Progenitor cell of endocrine pancreas (in vitro differentiated cells): ENCODE data around the gene ZNF419. TPM values are rescaled to one million over a fixed set of nuclear protein-coding genes. Genes with fewer than 3 reads are reported as not detected.

Source experiments
- DNase-seq: peaks from one replicate; pipeline ENCODE4 v3.0.0; 2021; ENCODE audit warnings: low spot score; ENCODE audit not compliant: unreplicated experiment
- H3K27ac Mint-ChIP-seq: 2 replicates; pipeline ENCODE4 v1.8.0; 2021; ENCODE audit warnings: mild to moderate bottlenecking, moderate library complexity, mixed read lengths
- H3K27me3 Mint-ChIP-seq: 2 replicates; pipeline ENCODE4 v1.8.0; 2021; ENCODE audit warnings: mixed read lengths
- H3K36me3 Mint-ChIP-seq: 2 replicates; pipeline ENCODE4 v1.8.0; 2022; ENCODE audit warnings: mixed read lengths; ENCODE audit not compliant: insufficient read depth
- H3K4me1 Mint-ChIP-seq: 2 replicates; pipeline ENCODE4 v1.8.0; 2021; ENCODE audit warnings: low read depth, mixed read lengths
- H3K4me3 Mint-ChIP-seq: 2 replicates; pipeline ENCODE4 v1.8.0; 2021; ENCODE audit warnings: low read depth, mild to moderate bottlenecking, moderate library complexity, mixed read lengths
- H3K9me3 Mint-ChIP-seq: 2 replicates; pipeline ENCODE4 v1.8.0; 2021; ENCODE audit warnings: low read depth, mixed read lengths
- CTCF ChIP-seq: fragments of 200-600 bp; sonication (generic); IDR thresholded peaks from one replicate; pipeline ENCODE4 v1.5.0; 2021; ENCODE audit warnings: antibody characterized with exemption, mild to moderate bottlenecking; ENCODE audit not compliant: unreplicated experiment
- total RNA-seq: library from RNA; stranded (reverse); gene quantifications from 2 replicates; pipeline ENCODE4 v1.2.1, GENCODE V29; 2021

ZNF419 gene
- total RNA-seq, 1 donor from 2014 or later: 23.4 TPM

- H3K27me3 Mint-ChIP-seq: no peaks in the 10 kb centered on the region
- peaks cover 40% of the 10 kb centered on the region for H3K36me3 Mint-ChIP-seq
- H3K4me1 Mint-ChIP-seq: peaks cover 14% of the 10 kb centered on the region
- H3K9me3 Mint-ChIP-seq: peaks cover 43% of the 10 kb centered on the region
- peak within 1 kb of the TSS; percentile 99 for H3K27ac Mint-ChIP-seq
- peak; percentile 80 for DNase-seq
- no peak for TF ChIP-seq CTCF
- H3K4me3 Mint-ChIP-seq: peak within 1 kb of the TSS; percentile 100
Measured at GRCh38 chr19:57527136-57527881, 39.8 kb downstream of the ZNF419 start, which contains the start of gene ZNF549. TSS of gene ZNF549 (plus strand) at chr19:57527356. CDS start at chr19:57527574, 218 bp downstream.

DNA sequence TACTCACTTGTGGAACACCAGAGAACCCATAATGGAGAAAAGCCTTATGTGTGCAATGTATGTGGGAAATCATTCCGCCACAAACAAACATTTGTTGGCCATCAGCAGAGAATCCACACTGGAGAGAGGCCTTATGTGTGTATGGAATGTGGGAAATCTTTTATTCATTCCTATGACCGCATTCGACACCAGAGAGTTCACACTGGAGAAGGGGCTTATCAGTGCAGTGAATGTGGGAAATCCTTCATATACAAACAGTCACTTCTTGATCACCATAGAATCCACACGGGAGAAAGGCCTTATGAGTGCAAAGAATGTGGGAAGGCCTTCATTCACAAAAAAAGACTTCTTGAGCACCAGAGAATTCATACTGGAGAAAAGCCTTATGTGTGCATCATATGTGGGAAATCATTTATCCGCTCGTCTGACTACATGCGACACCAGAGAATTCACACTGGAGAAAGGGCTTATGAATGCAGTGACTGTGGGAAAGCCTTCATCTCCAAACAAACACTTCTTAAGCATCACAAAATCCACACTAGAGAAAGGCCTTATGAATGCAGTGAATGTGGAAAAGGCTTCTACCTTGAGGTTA lies 50.5 kb downstream of the ZNF419 start:
- no peak for DNase-seq
- Mint-ChIP-seq H3K27me3 (no peaks in the 10 kb centered on the region), H3K27ac (no peak overlapping the region)

More for the DNA sequence above, 50.5 kb downstream of the ZNF419 start:
- no peak for TF ChIP-seq CTCF
- H3K4me3 Mint-ChIP-seq: no peak overlapping the region
- no peaks in the 10 kb centered on the region for H3K4me1 Mint-ChIP-seq
- H3K9me3 Mint-ChIP-seq: peaks cover 87% of the 10 kb centered on the region
- peaks cover 99% of the 10 kb centered on the region for H3K36me3 Mint-ChIP-seq

Other genes starting within 250 kb of the ZNF419 start
- 15.6 and 16.3 TPM in 2 replicates for gene ZNF805, start 247.1 kb upstream of the ZNF419 start, total RNA-seq
- 58.3 and 61.3 TPM in 2 replicates for gene ZNF460, start 207.3 kb upstream of the ZNF419 start, total RNA-seq
- gene ZNF543, start 167.3 kb upstream of the ZNF419 start, total RNA-seq: 10.1 and 10.5 TPM in 2 replicates
- gene ZNF304, start 136.5 kb upstream of the ZNF419 start, total RNA-seq: 11.8 TPM in 2 replicates
- 12.9 and 13.9 TPM in 2 replicates for gene TRAPPC2B, start 124.2 kb upstream of the ZNF419 start, total RNA-seq
- gene ZNF547, start 124.2 kb upstream of the ZNF419 start, total RNA-seq: 5.7 and 6.1 TPM in 2 replicates
- gene ZNF548, start 97.9 kb upstream of the ZNF419 start, total RNA-seq: 30.7 and 31.9 TPM in 2 replicates
- gene ZNF17, start 76.6 kb upstream of the ZNF419 start, total RNA-seq: 14.7 and 17.7 TPM in 2 replicates
- 25.1 and 32.7 TPM in 2 replicates for gene ZNF749, start 52.4 kb upstream of the ZNF419 start, total RNA-seq
- gene VN1R1, start 30.6 kb upstream of the ZNF419 start, total RNA-seq: 0.64 and 0.84 TPM in 2 replicates
- gene ZNF772, start 10.2 kb upstream of the ZNF419 start, total RNA-seq: 7.3 and 10.1 TPM in 2 replicates
- 8.4 and 8.7 TPM in 2 replicates for gene ZNF773, start 12.2 kb downstream of the ZNF419 start, total RNA-seq
- gene ZNF549, start 39.6 kb downstream of the ZNF419 start, total RNA-seq: 11.5 and 11.6 TPM in 2 replicates
- gene ZNF550, start 72.1 kb downstream of the ZNF419 start, total RNA-seq: 15.7 and 15.9 TPM in 2 replicates
- gene ZNF416, start 91.2 kb downstream of the ZNF419 start, total RNA-seq: 7.2 and 8.6 TPM in 2 replicates
- 12.9 and 13.7 TPM in 2 replicates for gene ZIK1, start 96.4 kb downstream of the ZNF419 start, total RNA-seq
- gene ZNF530, start 112.1 kb downstream of the ZNF419 start, total RNA-seq: 4.4 and 4.9 TPM in 2 replicates
- gene ZNF134, start 126.5 kb downstream of the ZNF419 start, total RNA-seq: 24.9 and 26.8 TPM in 2 replicates
- 25.1 and 26.0 TPM in 2 replicates for gene ZNF211, start 145.4 kb downstream of the ZNF419 start, total RNA-seq
- gene ZSCAN4, start 181.2 kb downstream of the ZNF419 start, total RNA-seq: not detected in 2 replicates
- gene ZNF551, start 194.2 kb downstream of the ZNF419 start, total RNA-seq: 10.9 and 13.6 TPM in 2 replicates
- gene ZNF154, start 221.5 kb downstream of the ZNF419 start, total RNA-seq: 39.0 and 43.3 TPM in 2 replicates
- gene ZNF671, start 239.9 kb downstream of the ZNF419 start, total RNA-seq: 11.7 and 15.4 TPM in 2 replicates